Liver (tissue), 9 donors: ENCODE results near the gene DLL4. TPM values are rescaled to one million over a fixed set of nuclear protein-coding genes. Genes with fewer than 3 reads are reported as not detected.

ENCODE experiments used
- DNase-seq: peaks from one replicate; pipeline ENCODE4 v3.0.0-alpha.2; 2017; ENCODE audit warnings: low spot score
- H3K27ac ChIP-seq, 2 donors: one replicate each; pipeline ENCODE4 v1.7.0; 2013; ENCODE audit warnings: inconsistent platforms in 2 of 2, low read length in 2 of 2, control low read depth in 1 of 2, low read depth in 1 of 2, mild to moderate bottlenecking in 1 of 2
- H3K27me3 ChIP-seq, 4 donors: one replicate each; pipeline versions ENCODE4 v1.6.1 to v1.7.0; 2013; ENCODE audit warnings: low read length in 3 of 4, inconsistent platforms in 1 of 4, mild to moderate bottlenecking in 1 of 4, moderate library complexity in 1 of 4; ENCODE audit not compliant: control insufficient read depth in 4 of 4, insufficient read depth in 4 of 4
- H3K36me3 ChIP-seq, 4 donors: one replicate each; pipeline versions ENCODE4 v1.6.1 to v1.7.0; 2013; ENCODE audit warnings: low read length in 3 of 4, mild to moderate bottlenecking in 3 of 4, low read depth in 1 of 4, moderate library complexity in 1 of 4; ENCODE audit not compliant: control insufficient read depth in 4 of 4, insufficient read depth in 3 of 4
- H3K4me1 ChIP-seq, 4 donors: one replicate each; pipeline versions ENCODE4 v1.6.1 to v1.7.0; 2013; ENCODE audit warnings: low read length in 3 of 4, mild to moderate bottlenecking in 3 of 4, moderate library complexity in 1 of 4; ENCODE audit not compliant: control insufficient read depth in 4 of 4, insufficient read depth in 4 of 4
- H3K4me3 ChIP-seq, 3 donors: one replicate each; pipeline versions ENCODE4 v1.6.1 to v1.7.0; 2013; ENCODE audit warnings: low read length in 3 of 3, control low read depth in 1 of 3, low read depth in 1 of 3, mild to moderate bottlenecking in 1 of 3
- H3K9ac ChIP-seq, 2 donors: one replicate each; pipeline ENCODE4 v1.7.0; 2013; ENCODE audit warnings: low read length in 2 of 2, mild to moderate bottlenecking in 2 of 2, moderate library complexity in 2 of 2, control low read depth in 1 of 2, low read depth in 1 of 2
- H3K9me3 ChIP-seq, 4 donors: one replicate each; pipeline versions ENCODE4 v1.6.1 to v1.7.0; 2013; ENCODE audit warnings: low read length in 3 of 4; ENCODE audit not compliant: control insufficient read depth in 4 of 4
- CTCF ChIP-seq: fragments of 150-350 bp; IDR thresholded peaks from 2 replicates; pipeline ENCODE4 v1.5.1; 2017; ENCODE audit warnings: improper control_type of control experiment, low read depth, low read length; ENCODE audit not compliant: missing input control
- FOXA1 ChIP-seq: IDR thresholded peaks from 2 replicates; pipeline ENCODE4 v1.6.1; 2016; ENCODE audit warnings: antibody characterized with exemption
- FOXA2 ChIP-seq: IDR thresholded peaks from 2 replicates; pipeline ENCODE4 v1.6.1; 2016; ENCODE audit warnings: antibody characterized with exemption
- HNF4A ChIP-seq, 2 donors: conservative IDR thresholded peaks; 2 replicates each; pipeline ENCODE4 v1.6.1; 2016; ENCODE audit warnings: antibody characterized with exemption in 2 of 2, mild to moderate bottlenecking in 2 of 2
- HNF4G ChIP-seq: IDR thresholded peaks from 2 replicates; pipeline ENCODE4 v1.6.1; 2016; ENCODE audit warnings: antibody characterized with exemption
- JUND ChIP-seq, 2 donors: IDR thresholded peaks; 2 replicates each; pipeline ENCODE4 v1.6.1; 2016; ENCODE audit warnings: antibody characterized with exemption in 2 of 2
- RAD21 ChIP-seq, 2 donors: IDR thresholded peaks; 2 replicates each; pipeline ENCODE4 v1.6.1; 2016; ENCODE audit warnings: antibody characterized with exemption in 2 of 2, mild to moderate bottlenecking in 2 of 2
- YY1 ChIP-seq: IDR thresholded peaks from 2 replicates; pipeline ENCODE4 v1.6.1; 2016; ENCODE audit warnings: antibody characterized with exemption, mild to moderate bottlenecking
- WGBS: extraction: QIAGEN DNeasy Blood & Tissue Kit; methylation state at CpG from one replicate; pipeline ENCODE4 v1.1.7; 2013; 5-methylcytosine and 5-hydroxymethylcytosine counted together
- polyA plus RNA-seq, 2 donors: library from polyadenylated mRNA; stranded (reverse) in 1 of 2; unstranded in 1 of 2; fragments of 200-250 nt in 1 of 2; fragments of >200 nt in 1 of 2; fragmentation: Nextera tagmentation in 1 of 2; extraction: Ambion mirVana in 1 of 2; gene quantifications; one replicate each; pipeline versions ENCODE4 v1.2.1 to v1.2.3, GENCODE V29; 2013 to 2015
- total RNA-seq, 2 donors: library from RNA; depleted of rRNA; stranded (reverse); fragments of >200 nt; gene quantifications; one replicate each; pipeline ENCODE4 v1.2.3, GENCODE V29; 2014
- TF ChIP-seq, protein P1 (sequence below): IDR thresholded peaks from 2 replicates; pipeline ENCODE4 v1.6.1; 2016; ENCODE audit warnings: antibody characterized with exemption
- TF ChIP-seq, protein P2 (sequence below): IDR thresholded peaks from 2 replicates; pipeline ENCODE4 v1.6.1; 2016; ENCODE audit warnings: antibody characterized with exemption, mild to moderate bottlenecking
- donor health status: healthy.
- donor health status: healthy.
- donor health status: healthy.
- donor health status: healthy.
- donor health status: healthy.

The DLL4 gene
- total and polyA plus RNA-seq, 4 donors: 2.1 to 3.8 (median 3.0) TPM

DNA sequence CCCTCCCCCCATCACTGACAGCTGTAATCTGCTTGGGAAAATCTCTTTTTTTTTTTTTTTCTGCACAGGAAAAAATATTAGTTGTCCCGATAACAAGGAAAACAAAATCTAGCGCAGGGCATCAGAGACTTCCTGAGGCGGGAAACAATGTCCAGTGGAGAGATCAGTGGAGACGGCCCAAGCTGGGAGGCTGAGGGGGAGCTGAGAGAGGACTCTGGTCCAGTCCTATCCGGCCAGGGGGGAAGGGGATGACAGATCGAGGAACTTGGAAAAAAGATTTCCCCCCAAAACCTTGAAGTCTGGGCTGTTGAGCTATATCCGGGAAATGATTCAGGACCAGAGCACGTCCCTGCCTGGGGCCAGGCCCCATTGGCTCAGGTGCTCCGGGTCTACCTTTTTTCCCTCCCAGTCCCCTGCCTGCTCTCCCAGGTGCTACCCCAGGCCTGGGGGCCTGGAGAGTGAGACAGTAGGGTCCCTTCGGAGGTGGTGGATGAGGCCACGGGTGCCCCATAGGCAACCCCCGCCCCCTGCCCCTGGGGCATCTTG is 14.0 kb upstream of the DLL4 start:
- Histone ChIP-seq H3K9me3 (no peaks in the 10 kb centered on the region), H3K27ac (peak overlapping the region in 1 of 2 donors; percentile 34), H3K27me3 (no peaks in the 10 kb centered on the region), H3K9ac (no peak overlapping the region), H3K4me1 (peaks cover 6 to 20% (median 19%) of the 10 kb centered on the region in 4 donors), H3K4me3 (no peak overlapping the region), H3K36me3 (no peaks in the 10 kb centered on the region)
- WGBS: 88% methylated on average over 12 of the region's 12 CpGs
- TF ChIP-seq, protein P1, sequence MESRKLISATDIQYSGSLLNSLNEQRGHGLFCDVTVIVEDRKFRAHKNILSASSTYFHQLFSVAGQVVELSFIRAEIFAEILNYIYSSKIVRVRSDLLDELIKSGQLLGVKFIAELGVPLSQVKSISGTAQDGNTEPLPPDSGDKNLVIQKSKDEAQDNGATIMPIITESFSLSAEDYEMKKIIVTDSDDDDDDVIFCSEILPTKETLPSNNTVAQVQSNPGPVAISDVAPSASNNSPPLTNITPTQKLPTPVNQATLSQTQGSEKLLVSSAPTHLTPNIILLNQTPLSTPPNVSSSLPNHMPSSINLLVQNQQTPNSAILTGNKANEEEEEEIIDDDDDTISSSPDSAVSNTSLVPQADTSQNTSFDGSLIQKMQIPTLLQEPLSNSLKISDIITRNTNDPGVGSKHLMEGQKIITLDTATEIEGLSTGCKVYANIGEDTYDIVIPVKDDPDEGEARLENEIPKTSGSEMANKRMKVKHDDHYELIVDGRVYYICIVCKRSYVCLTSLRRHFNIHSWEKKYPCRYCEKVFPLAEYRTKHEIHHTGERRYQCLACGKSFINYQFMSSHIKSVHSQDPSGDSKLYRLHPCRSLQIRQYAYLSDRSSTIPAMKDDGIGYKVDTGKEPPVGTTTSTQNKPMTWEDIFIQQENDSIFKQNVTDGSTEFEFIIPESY: no peak
- TF ChIP-seq YY1 (no peak), JUND (IDR thresholded peaks at IDR 0.05) (no peak), FOXA1 (no peak), FOXA2 (no peak), HNF4A (conservative IDR thresholded peaks at IDR 0.05) (no peak), HNF4G (no peak), RAD21 (IDR thresholded peaks at IDR 0.05) (no peak), CTCF (no peak)
- DNase-seq: no peak

- no peak for TF ChIP-seq HNF4G
- TF ChIP-seq, protein P2, sequence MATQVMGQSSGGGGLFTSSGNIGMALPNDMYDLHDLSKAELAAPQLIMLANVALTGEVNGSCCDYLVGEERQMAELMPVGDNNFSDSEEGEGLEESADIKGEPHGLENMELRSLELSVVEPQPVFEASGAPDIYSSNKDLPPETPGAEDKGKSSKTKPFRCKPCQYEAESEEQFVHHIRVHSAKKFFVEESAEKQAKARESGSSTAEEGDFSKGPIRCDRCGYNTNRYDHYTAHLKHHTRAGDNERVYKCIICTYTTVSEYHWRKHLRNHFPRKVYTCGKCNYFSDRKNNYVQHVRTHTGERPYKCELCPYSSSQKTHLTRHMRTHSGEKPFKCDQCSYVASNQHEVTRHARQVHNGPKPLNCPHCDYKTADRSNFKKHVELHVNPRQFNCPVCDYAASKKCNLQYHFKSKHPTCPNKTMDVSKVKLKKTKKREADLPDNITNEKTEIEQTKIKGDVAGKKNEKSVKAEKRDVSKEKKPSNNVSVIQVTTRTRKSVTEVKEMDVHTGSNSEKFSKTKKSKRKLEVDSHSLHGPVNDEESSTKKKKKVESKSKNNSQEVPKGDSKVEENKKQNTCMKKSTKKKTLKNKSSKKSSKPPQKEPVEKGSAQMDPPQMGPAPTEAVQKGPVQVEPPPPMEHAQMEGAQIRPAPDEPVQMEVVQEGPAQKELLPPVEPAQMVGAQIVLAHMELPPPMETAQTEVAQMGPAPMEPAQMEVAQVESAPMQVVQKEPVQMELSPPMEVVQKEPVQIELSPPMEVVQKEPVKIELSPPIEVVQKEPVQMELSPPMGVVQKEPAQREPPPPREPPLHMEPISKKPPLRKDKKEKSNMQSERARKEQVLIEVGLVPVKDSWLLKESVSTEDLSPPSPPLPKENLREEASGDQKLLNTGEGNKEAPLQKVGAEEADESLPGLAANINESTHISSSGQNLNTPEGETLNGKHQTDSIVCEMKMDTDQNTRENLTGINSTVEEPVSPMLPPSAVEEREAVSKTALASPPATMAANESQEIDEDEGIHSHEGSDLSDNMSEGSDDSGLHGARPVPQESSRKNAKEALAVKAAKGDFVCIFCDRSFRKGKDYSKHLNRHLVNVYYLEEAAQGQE: no peak
- TF ChIP-seq, protein P1: no peak
- no peak for TF ChIP-seq JUND (IDR thresholded peaks at IDR 0.05)
- no peak for TF ChIP-seq FOXA1
- no peaks in the 10 kb centered on the region for H3K9me3 ChIP-seq
- peaks cover 1 to 15% (median 14%) of the 10 kb centered on the region in 4 donors for H3K4me1 ChIP-seq
- no peak overlapping the region for H3K9ac ChIP-seq
- H3K27me3 ChIP-seq: no peaks in the 10 kb centered on the region
- H3K27ac ChIP-seq: peak overlapping the region in 1 of 2 donors; percentile 34
- H3K4me3 ChIP-seq: no peak overlapping the region
- DNase-seq: no peak
- 87% methylated on average over 6 of the region's 6 CpGs for WGBS
- H3K36me3 ChIP-seq: no peaks in the 10 kb centered on the region
Observed at GRCh38 chr15:40915679-40916078, 13.5 kb upstream of the DLL4 start.
